Measurements from ENCODE around the gene DUSP7.

DNA sequence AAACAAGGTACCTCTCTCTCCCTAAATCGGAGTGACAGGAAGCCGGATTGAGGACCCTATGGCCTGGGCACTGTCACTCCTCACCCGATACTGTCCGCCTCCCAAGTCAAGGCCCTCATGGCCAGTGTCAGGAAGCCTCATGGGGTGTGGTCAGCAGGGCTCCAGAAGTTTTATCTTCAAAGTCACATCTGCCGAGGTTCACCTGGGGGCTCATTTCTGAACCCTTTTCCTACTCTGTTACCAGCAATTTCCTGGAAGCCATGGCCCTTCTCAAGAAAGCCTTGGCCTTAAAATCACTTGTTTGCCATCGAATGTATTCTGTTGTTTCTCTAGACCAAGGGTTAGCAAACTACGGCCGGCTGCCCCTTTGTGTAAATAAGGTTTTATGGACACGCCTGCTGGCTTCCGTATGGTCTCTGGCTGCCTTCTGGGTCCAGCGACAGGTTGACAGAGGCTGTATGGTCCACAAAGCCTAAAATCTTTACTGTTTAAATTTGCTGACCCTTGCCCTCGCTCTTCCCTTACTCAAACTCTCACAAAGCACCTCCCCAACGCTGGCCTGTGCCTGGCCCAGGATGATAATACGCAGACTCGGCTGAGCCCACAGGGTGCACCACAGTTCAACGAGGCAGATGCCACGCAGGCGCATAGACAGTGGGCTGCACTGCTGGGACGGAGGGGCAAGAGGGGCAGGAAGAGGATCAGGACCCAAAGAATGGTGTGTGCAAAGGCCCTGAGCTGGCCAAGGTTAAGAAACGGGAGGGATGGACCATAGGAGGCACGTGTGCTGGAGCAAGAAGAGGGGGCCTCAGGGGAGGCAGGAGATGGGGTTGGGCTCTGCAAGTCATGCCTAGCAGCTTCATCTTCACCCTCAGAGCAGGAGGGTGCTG is 24.7 kb upstream of the DUSP7 start:
- TF ChIP-seq, protein P1, sequence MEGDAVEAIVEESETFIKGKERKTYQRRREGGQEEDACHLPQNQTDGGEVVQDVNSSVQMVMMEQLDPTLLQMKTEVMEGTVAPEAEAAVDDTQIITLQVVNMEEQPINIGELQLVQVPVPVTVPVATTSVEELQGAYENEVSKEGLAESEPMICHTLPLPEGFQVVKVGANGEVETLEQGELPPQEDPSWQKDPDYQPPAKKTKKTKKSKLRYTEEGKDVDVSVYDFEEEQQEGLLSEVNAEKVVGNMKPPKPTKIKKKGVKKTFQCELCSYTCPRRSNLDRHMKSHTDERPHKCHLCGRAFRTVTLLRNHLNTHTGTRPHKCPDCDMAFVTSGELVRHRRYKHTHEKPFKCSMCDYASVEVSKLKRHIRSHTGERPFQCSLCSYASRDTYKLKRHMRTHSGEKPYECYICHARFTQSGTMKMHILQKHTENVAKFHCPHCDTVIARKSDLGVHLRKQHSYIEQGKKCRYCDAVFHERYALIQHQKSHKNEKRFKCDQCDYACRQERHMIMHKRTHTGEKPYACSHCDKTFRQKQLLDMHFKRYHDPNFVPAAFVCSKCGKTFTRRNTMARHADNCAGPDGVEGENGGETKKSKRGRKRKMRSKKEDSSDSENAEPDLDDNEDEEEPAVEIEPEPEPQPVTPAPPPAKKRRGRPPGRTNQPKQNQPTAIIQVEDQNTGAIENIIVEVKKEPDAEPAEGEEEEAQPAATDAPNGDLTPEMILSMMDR (tag by site-specific recombination; IDR thresholded peaks at IDR 0.05) = no peak
- TF ChIP-seq, protein P2, sequence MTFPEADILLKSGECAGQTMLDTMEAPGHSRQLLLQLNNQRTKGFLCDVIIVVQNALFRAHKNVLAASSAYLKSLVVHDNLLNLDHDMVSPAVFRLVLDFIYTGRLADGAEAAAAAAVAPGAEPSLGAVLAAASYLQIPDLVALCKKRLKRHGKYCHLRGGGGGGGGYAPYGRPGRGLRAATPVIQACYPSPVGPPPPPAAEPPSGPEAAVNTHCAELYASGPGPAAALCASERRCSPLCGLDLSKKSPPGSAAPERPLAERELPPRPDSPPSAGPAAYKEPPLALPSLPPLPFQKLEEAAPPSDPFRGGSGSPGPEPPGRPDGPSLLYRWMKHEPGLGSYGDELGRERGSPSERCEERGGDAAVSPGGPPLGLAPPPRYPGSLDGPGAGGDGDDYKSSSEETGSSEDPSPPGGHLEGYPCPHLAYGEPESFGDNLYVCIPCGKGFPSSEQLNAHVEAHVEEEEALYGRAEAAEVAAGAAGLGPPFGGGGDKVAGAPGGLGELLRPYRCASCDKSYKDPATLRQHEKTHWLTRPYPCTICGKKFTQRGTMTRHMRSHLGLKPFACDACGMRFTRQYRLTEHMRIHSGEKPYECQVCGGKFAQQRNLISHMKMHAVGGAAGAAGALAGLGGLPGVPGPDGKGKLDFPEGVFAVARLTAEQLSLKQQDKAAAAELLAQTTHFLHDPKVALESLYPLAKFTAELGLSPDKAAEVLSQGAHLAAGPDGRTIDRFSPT (tag by site-specific recombination; IDR thresholded peaks at IDR 0.05) = no peak
- TF ChIP-seq TRIM28 (IDR thresholded peaks at IDR 0.05; ENCODE audit: borderline replicate concordance, low read length) (no peak), TCF7L2 (IDR thresholded peaks at IDR 0.05; ENCODE audit: borderline replicate concordance, low read depth, low read length) (no peak)
- TF ChIP-seq, protein P3, sequence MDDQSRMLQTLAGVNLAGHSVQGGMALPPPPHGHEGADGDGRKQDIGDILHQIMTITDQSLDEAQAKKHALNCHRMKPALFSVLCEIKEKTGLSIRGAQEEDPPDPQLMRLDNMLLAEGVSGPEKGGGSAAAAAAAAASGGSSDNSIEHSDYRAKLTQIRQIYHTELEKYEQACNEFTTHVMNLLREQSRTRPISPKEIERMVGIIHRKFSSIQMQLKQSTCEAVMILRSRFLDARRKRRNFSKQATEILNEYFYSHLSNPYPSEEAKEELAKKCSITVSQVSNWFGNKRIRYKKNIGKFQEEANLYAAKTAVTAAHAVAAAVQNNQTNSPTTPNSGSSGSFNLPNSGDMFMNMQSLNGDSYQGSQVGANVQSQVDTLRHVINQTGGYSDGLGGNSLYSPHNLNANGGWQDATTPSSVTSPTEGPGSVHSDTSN (CRISPR knock-in tag; IDR thresholded peaks at IDR 0.05) = no peak

All from HEK293 (cell line).